Parathyroid adenoma (tissue), 2 donors: ENCODE results near the gene MEP1A.
"Not testable (repeated sequence)": the region's sequence is repeated elsewhere in the genome, so short reads cannot be mapped to it uniquely, and the experiment has no call there.

Source experiments
- H2AFZ ChIP-seq: fragments of 300-600 bp; sonication (generic); one replicate; pipeline ENCODE4 v1.7.0; 2017; ENCODE audit warnings: antibody characterized with exemption, mild to moderate bottlenecking
- H3K27ac ChIP-seq: fragments of 300-600 bp; sonication (generic); one replicate; pipeline ENCODE4 v1.7.0; 2017
- H3K27me3 ChIP-seq: fragments of 300-600 bp; sonication (generic); one replicate; pipeline ENCODE4 v1.7.0; 2017; ENCODE audit warnings: low read length; ENCODE audit not compliant: control insufficient read depth, insufficient read depth
- H3K36me3 ChIP-seq: fragments of 300-600 bp; sonication (generic); one replicate; pipeline ENCODE4 v1.7.0; 2017; ENCODE audit warnings: low read length; ENCODE audit not compliant: control insufficient read depth, insufficient read depth
- H3K4me1 ChIP-seq: fragments of 300-600 bp; sonication (generic); one replicate; pipeline ENCODE4 v1.7.0; 2017; ENCODE audit warnings: control low read depth
- H3K4me2 ChIP-seq: fragments of 300-600 bp; sonication (generic); one replicate; pipeline ENCODE4 v1.7.0; 2017; ENCODE audit warnings: low read length
- H3K4me3 ChIP-seq: fragments of 300-600 bp; sonication (generic); one replicate; pipeline ENCODE4 v1.7.0; 2017; ENCODE audit warnings: low read depth, low read length
- H3K79me2 ChIP-seq: fragments of 300-600 bp; sonication (generic); one replicate; pipeline ENCODE4 v1.7.0; 2017; ENCODE audit warnings: control low read depth
- H3K9ac ChIP-seq: fragments of 300-600 bp; sonication (generic); one replicate; pipeline ENCODE4 v1.7.0; 2017; ENCODE audit warnings: mild to moderate bottlenecking
- H3K9me3 ChIP-seq: fragments of 300-600 bp; sonication (generic); one replicate; pipeline ENCODE4 v1.7.0; 2017; ENCODE audit warnings: low read length; ENCODE audit not compliant: control insufficient read depth
- TF ChIP-seq, protein P1 (sequence below): fragments of 300-600 bp; sonication (generic); IDR thresholded peaks from one replicate; pipeline ENCODE4 v1.7.0; 2017; ENCODE audit warnings: antibody characterized with exemption, mild to moderate bottlenecking
- donor health status: primary hyperparathyroidism.

The MEP1A gene

GRCh38 chr6:46845126-46845525 is 51.9 kb downstream of the MEP1A start:
- no peak overlapping the region for H2AFZ ChIP-seq
- H3K9me3 ChIP-seq = no peaks in the 10 kb centered on the region
- TF ChIP-seq, protein P1, sequence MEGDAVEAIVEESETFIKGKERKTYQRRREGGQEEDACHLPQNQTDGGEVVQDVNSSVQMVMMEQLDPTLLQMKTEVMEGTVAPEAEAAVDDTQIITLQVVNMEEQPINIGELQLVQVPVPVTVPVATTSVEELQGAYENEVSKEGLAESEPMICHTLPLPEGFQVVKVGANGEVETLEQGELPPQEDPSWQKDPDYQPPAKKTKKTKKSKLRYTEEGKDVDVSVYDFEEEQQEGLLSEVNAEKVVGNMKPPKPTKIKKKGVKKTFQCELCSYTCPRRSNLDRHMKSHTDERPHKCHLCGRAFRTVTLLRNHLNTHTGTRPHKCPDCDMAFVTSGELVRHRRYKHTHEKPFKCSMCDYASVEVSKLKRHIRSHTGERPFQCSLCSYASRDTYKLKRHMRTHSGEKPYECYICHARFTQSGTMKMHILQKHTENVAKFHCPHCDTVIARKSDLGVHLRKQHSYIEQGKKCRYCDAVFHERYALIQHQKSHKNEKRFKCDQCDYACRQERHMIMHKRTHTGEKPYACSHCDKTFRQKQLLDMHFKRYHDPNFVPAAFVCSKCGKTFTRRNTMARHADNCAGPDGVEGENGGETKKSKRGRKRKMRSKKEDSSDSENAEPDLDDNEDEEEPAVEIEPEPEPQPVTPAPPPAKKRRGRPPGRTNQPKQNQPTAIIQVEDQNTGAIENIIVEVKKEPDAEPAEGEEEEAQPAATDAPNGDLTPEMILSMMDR = no peak
- H3K4me2 ChIP-seq = no peak overlapping the region
- no peak overlapping the region for H3K4me3 ChIP-seq
- no peaks in the 10 kb centered on the region for H3K79me2 ChIP-seq
- no peak overlapping the region for H3K9ac ChIP-seq
- no peak overlapping the region for H3K27ac ChIP-seq
- no peaks in the 10 kb centered on the region for H3K4me1 ChIP-seq
- no peaks in the 10 kb centered on the region for H3K36me3 ChIP-seq
- H3K27me3 ChIP-seq = no peaks in the 10 kb centered on the region

DNA sequence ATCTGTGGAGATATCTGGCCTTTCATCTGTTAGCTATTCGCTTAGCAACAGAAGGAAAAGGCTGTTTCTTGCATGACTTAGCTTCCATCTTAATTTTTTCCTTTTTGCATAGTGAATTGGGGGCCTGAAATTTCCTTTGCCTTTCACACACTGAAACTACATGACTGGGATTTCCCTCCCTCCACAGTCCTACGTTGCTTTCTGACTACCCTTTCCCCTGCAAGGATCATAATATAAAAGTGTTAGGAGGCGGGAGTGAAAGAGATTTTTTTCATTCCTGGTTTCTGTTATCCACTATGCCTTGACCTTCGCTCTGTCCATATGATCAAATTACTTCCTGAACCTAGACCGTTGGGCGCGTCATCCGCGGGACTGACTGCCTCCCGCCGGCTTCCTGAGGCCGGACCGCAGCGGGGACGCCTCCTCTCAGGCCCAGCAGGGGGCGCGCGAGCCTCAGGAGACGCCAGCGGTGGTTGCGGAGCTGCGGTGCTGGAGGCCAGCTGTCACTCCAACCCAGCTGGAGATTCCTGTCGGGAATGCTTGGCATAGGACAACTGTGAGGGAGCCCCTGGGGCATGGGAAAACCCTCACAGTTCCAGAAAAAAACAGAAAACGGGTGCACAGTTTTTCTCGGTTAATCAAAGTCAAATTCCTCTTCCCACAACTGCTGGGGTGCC is 55.6 kb downstream of the MEP1A start:
- H3K79me2 ChIP-seq = no peaks in the 10 kb centered on the region
- no peak overlapping the region for H3K9ac ChIP-seq

DNA sequence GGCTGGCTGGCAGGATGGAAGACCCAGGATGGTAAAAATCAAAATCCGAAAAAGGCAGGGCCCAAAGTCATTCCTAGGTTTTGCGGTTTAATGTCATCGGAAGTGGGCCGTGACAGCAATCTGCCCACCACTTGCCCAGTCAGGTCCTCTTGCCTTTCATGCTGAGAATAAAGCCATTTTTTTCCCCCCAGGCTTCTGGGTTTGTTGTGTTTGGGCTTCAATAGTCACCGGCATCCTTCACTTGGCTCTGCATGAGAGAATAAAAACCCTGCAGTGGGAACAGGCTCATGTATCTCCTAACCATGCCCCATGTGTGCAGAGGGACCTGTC is 56.1 kb downstream of the MEP1A start:
- Histone ChIP-seq H3K27me3 (no peaks in the 10 kb centered on the region), H3K4me3 (no peak overlapping the region), H3K9me3 (no peaks in the 10 kb centered on the region), H3K36me3 (no peaks in the 10 kb centered on the region), H3K4me2 (no peak overlapping the region), H3K4me1 (no peaks in the 10 kb centered on the region), H3K79me2 (no peaks in the 10 kb centered on the region), H3K9ac (no peak overlapping the region), H3K27ac (no peak overlapping the region), H2AFZ (peak overlapping the region; percentile 59)
- TF ChIP-seq, protein P1 = no peak

More for the DNA sequence above, 55.6 kb downstream of the MEP1A start:
- H3K27me3 ChIP-seq = no peaks in the 10 kb centered on the region
- H3K4me3 ChIP-seq = no peak overlapping the region
- H3K4me1 ChIP-seq = no peaks in the 10 kb centered on the region
- H3K4me2 ChIP-seq = peak overlapping the region; percentile 67
- H2AFZ ChIP-seq = peak overlapping the region; percentile 59
- H3K27ac ChIP-seq = no peak overlapping the region
- TF ChIP-seq, protein P1 = peak; percentile 98
- no peaks in the 10 kb centered on the region for H3K36me3 ChIP-seq
- no peaks in the 10 kb centered on the region for H3K9me3 ChIP-seq

DNA sequence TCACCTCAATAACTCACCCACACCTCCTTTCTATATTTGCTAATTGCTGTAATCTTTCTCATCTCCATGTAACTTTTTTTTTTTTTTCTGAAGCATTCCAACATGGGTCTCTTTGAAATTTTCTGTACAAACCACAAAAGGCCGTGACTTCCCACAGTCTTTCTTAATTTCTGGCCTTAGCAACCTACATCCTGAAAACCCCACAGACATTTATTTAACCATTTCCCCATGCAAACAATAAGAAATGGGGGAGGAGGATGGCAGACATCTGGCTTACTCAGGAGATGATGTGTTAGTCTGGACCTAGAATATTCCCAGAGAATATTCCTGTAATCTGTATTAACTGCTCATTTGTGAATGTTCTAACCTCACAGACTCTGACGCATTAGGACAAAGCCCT is 57.6 kb downstream of the MEP1A start:
- H3K9me3 ChIP-seq = no peaks in the 10 kb centered on the region
- no peak overlapping the region for H2AFZ ChIP-seq
- no peak overlapping the region for H3K4me2 ChIP-seq
- no peaks in the 10 kb centered on the region for H3K4me1 ChIP-seq
- no peak overlapping the region for H3K4me3 ChIP-seq
- H3K27ac ChIP-seq = no peak overlapping the region
- no peaks in the 10 kb centered on the region for H3K79me2 ChIP-seq
- TF ChIP-seq, protein P1 = no peak
- H3K27me3 ChIP-seq = no peaks in the 10 kb centered on the region
- no peaks in the 10 kb centered on the region for H3K36me3 ChIP-seq
- H3K9ac ChIP-seq = no peak overlapping the region

- H3K27me3 ChIP-seq, H3K4me3 ChIP-seq, H3K27ac ChIP-seq, H3K36me3 ChIP-seq, H3K4me2 ChIP-seq, H3K9ac ChIP-seq, H3K4me1 ChIP-seq, H3K79me2 ChIP-seq, H3K9me3 ChIP-seq, H2AFZ ChIP-seq: not testable (repeated sequence)
These were observed 58.4 kb downstream of the MEP1A start for GRCh38 chr6:46851576-46851975.
